HCT116 (cell line): ENCODE data around the gene ABHD14A. TPM values are rescaled to one million over a fixed set of nuclear protein-coding genes. Genes with fewer than 3 reads are reported as not detected.

Experiments used
- ATAC-seq: fragments of 200-7000 bp; cut with Tn5 transposase; 2 replicates; pipeline ENCODE4 v1.9.1; 2020; ENCODE audit warnings: mild to moderate bottlenecking, moderate library complexity
- BruUV-seq: library from RNA; stranded (reverse); fragments of 400-500 nt; replicated peaks from 2 replicates; lab custom pipeline; 2021; lab: Mats Ljungman, UMichigan
- CTCF ChIA-PET: fragments of 300-600 bp; sonication (Branson Sonifier 250); formaldehyde crosslinking; loops from one replicate; lab custom pipeline; 2021; ENCODE audit warnings: antibody characterized with exemption; lab: Charles Lee
- POLR2A ChIA-PET: fragments of 300-600, 350-600 bp; sonication (Branson Sonifier 250); formaldehyde crosslinking; loops from one replicate; lab custom pipeline; 2021; ENCODE audit warnings: antibody characterized with exemption; lab: Charles Lee
- RAD21 ChIA-PET, 2 experiments: fragments of 300-600 bp; sonication (Branson Sonifier 250); formaldehyde crosslinking; loops; one replicate each; lab custom pipeline; 2023; ENCODE audit warnings: low total read pairs in 2 of 2; ENCODE audit not compliant: uncharacterized antibody in 2 of 2, unreplicated experiment in 2 of 2, low non-redundant PET in 1 of 2; lab: Charles Lee
- DNase-seq: peaks from one replicate; pipeline ENCODE4 v3.0.0-alpha.2; 2010; ENCODE audit warnings: low read depth, low spot score
- H2AFZ ChIP-seq: fragments of 200-600 bp; shearing (Covaris generic), sonication (generic); 2 replicates; pipeline ENCODE4 v1.6.1; 2017; ENCODE audit warnings: low read depth, mixed run types, mixed read lengths, antibody characterized with exemption, low read length; ENCODE audit not compliant: poor library complexity, severe bottlenecking
- H3K27ac ChIP-seq: 2 replicates; pipeline ENCODE4 v1.5.1; 2012; ENCODE audit warnings: low read depth, low read length
- H3K27me3 ChIP-seq: fragments of 200-600 bp; sonication (generic); 2 replicates; pipeline ENCODE4 v1.6.1; 2016; ENCODE audit warnings: mixed run types, low read length, mixed read lengths; ENCODE audit not compliant: insufficient read depth
- H3K36me3 ChIP-seq, 2 experiments: fragments of 200-500 bp in 1 of 2; fragments of 200-600 bp in 1 of 2; sonication (Bioruptor generic) in 1 of 2; sonication (generic) in 1 of 2; 2 replicates each; pipeline versions ENCODE4 v1.5.1 to v1.6.1; 2014 to 2016; ENCODE audit warnings: low read length in 2 of 2, inconsistent platforms in 1 of 2, mixed read lengths in 1 of 2, mixed run types in 1 of 2; ENCODE audit not compliant: insufficient read depth in 2 of 2, control insufficient read depth in 1 of 2
- H3K4me1 ChIP-seq, 2 experiments: fragments of 200-600 bp in 1 of 2; sonication (generic) in 1 of 2; 2 replicates each; pipeline versions ENCODE4 v1.5.1 to v1.6.1; 2012 to 2017; ENCODE audit warnings: low read length in 2 of 2, inconsistent platforms in 1 of 2, mild to moderate bottlenecking in 1 of 2, mixed read lengths in 1 of 2, mixed run types in 1 of 2, moderate library complexity in 1 of 2; ENCODE audit not compliant: insufficient read depth in 2 of 2, control insufficient read depth in 1 of 2
- H3K4me2 ChIP-seq: fragments of 200-600 bp; sonication (generic); 2 replicates; pipeline ENCODE4 v1.6.1; 2017; ENCODE audit warnings: mixed run types, low read length, mixed read lengths
- H3K4me3 ChIP-seq, 2 experiments: fragments of 200-600 bp in 1 of 2; sonication (generic) in 1 of 2; replicated peaks in 1 of 2; 2 replicates each; pipeline ENCODE4 v1.5.1; 2011 to 2016; ENCODE audit warnings: low read length in 2 of 2, control low read depth in 1 of 2, low read depth in 1 of 2, mild to moderate bottlenecking in 1 of 2, mixed read lengths in 1 of 2, mixed run types in 1 of 2
- H3K79me2 ChIP-seq: fragments of 200-600 bp; sonication (generic); 2 replicates; pipeline ENCODE4 v1.6.1; 2017; ENCODE audit warnings: mild to moderate bottlenecking, mixed run types, low read length, moderate library complexity, mixed read lengths; ENCODE audit not compliant: insufficient read depth
- H3K9ac ChIP-seq: fragments of 200-600 bp; sonication (generic); 2 replicates; pipeline ENCODE4 v1.6.1; 2016; ENCODE audit warnings: low read length, mixed read lengths
- H3K9me2 ChIP-seq: fragments of 200-600 bp; sonication (generic), shearing (Covaris generic); 2 replicates; pipeline ENCODE4 v1.6.1; 2017; ENCODE audit warnings: mixed run types, mild to moderate bottlenecking, moderate library complexity; ENCODE audit not compliant: insufficient read depth
- H3K9me3 ChIP-seq, 2 experiments: fragments of 200-500 bp in 1 of 2; fragments of 200-600 bp in 1 of 2; sonication (Bioruptor generic) in 1 of 2; sonication (generic) in 1 of 2; 2 replicates each; pipeline ENCODE4 v1.6.1; 2014 to 2017; ENCODE audit warnings: low read length in 2 of 2, mixed read lengths in 2 of 2, inconsistent platforms in 1 of 2, low read depth in 1 of 2, mild to moderate bottlenecking in 1 of 2, mixed run types in 1 of 2, moderate library complexity in 1 of 2; ENCODE audit not compliant: control insufficient read depth in 1 of 2, insufficient read depth in 1 of 2
- H4K20me1 ChIP-seq: fragments of 200-600 bp; sonication (generic), shearing (Covaris generic); 2 replicates; pipeline ENCODE4 v1.6.1; 2017; ENCODE audit warnings: mixed run types, mild to moderate bottlenecking, moderate library complexity; ENCODE audit not compliant: insufficient read depth
- EZH2 ChIP-seq: fragments of 200-600 bp; sonication (generic); IDR thresholded peaks from 2 replicates; pipeline ENCODE4 v1.6.1; 2017; ENCODE audit warnings: antibody characterized with exemption, mixed run types
- EZH2phosphoT487 ChIP-seq: fragments of 200-600 bp; IDR thresholded peaks from 2 replicates; pipeline ENCODE4 v1.6.1; 2018; ENCODE audit warnings: antibody characterized with exemption, borderline replicate concordance
- FOSL1 ChIP-seq: IDR thresholded peaks from 2 replicates; pipeline ENCODE4 v1.6.1; 2012; ENCODE audit warnings: low read depth
- POLR2AphosphoS5 ChIP-seq: IDR thresholded peaks from 2 replicates; pipeline ENCODE4 v1.6.1; 2011; ENCODE audit warnings: mild to moderate bottlenecking, low read depth, low read length, moderate library complexity
- SRF ChIP-seq: IDR thresholded peaks from 2 replicates; pipeline ENCODE4 v1.6.1; 2012; ENCODE audit warnings: low read depth
- ZBTB33 ChIP-seq: IDR thresholded peaks from 2 replicates; pipeline ENCODE4 v1.6.1; 2011; ENCODE audit warnings: mild to moderate bottlenecking, low read length, moderate library complexity; ENCODE audit not compliant: insufficient replicate concordance; ENCODE audit errors: extremely low read depth
- intact Hi-C: fragments of 100-400 bp; cut with micrococcal nuclease; formaldehyde crosslinking; loops from 2 replicates; pipeline ENCODE4 v1.10.0; 2022
- total RNA-seq: library from RNA; stranded (reverse); gene quantifications from one replicate; pipeline ENCODE4 v1.2.1, GENCODE V29; 2021; ENCODE audit not compliant: unreplicated experiment

ABHD14A gene
- total RNA-seq, 1 experiment from 2014 or later = 11.6 TPM

GRCh38 chr3:52022323-52023100, 47.6 kb downstream of the ABHD14A start:
- TF ChIP-seq EZH2 (no peak), ZBTB33 (no peak), POLR2AphosphoS5 (no peak), SRF (no peak), EZH2phosphoT487 (no peak), FOSL1 (no peak)
- no peaks in the 10 kb centered on the region for H3K9me2 ChIP-seq
- POLR2A ChIA-PET = no interaction called here
- CTCF ChIA-PET = interaction anchor here (1.3 kb wide), 1 partner anchor 9 kb away, joined by 4 read pairs; no protein-coding TSS in a partner anchor
- no peak overlapping the region for H3K27ac ChIP-seq
- RAD21 ChIA-PET = no interaction called here
- no peaks in the 10 kb centered on the region for H3K27me3 ChIP-seq
- no peaks in the 10 kb centered on the region for H3K79me2 ChIP-seq
- peak overlapping the region; percentile 17; the same call in 1 of the 2 replicates for H3K4me2 ChIP-seq
- DNase-seq (no peak), ATAC-seq (no peak)
- no peaks in the 10 kb centered on the region for H4K20me1 ChIP-seq
- no peaks in the 10 kb centered on the region for H3K9me3 ChIP-seq
- intact Hi-C loops = no loop called here
- no peak overlapping the region for H2AFZ ChIP-seq
- BruUV-seq = no TSS peak
- no peak overlapping the region for H3K4me3 ChIP-seq
- H3K4me1 ChIP-seq = peaks cover 9 to 22% of the 10 kb centered on the region in 2 experiments; a peak in 3 of 4 replicates
- no peak overlapping the region for H3K9ac ChIP-seq
- H3K36me3 ChIP-seq = no peaks in the 10 kb centered on the region
